ENCODE data around the gene ASPRV1. TPM values are rescaled to one million over a fixed set of nuclear protein-coding genes. Genes with fewer than 3 reads are reported as not detected.

The ASPRV1 gene
- polyA plus RNA-seq, 1 of the 3 experiments (the other 2 are of a cell fraction) = 0.20 TPM

GRCh38 chr2:69935011-69935410, 26.4 kb downstream of the ASPRV1 start (continued):
- TF ChIP-seq, protein P1, sequence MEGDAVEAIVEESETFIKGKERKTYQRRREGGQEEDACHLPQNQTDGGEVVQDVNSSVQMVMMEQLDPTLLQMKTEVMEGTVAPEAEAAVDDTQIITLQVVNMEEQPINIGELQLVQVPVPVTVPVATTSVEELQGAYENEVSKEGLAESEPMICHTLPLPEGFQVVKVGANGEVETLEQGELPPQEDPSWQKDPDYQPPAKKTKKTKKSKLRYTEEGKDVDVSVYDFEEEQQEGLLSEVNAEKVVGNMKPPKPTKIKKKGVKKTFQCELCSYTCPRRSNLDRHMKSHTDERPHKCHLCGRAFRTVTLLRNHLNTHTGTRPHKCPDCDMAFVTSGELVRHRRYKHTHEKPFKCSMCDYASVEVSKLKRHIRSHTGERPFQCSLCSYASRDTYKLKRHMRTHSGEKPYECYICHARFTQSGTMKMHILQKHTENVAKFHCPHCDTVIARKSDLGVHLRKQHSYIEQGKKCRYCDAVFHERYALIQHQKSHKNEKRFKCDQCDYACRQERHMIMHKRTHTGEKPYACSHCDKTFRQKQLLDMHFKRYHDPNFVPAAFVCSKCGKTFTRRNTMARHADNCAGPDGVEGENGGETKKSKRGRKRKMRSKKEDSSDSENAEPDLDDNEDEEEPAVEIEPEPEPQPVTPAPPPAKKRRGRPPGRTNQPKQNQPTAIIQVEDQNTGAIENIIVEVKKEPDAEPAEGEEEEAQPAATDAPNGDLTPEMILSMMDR (IDR thresholded peaks at IDR 0.05) = no peak

GRCh38 chr2:69934614-69934908, 26.9 kb downstream of the ASPRV1 start:
- Histone ChIP-seq H3K9me3 (no peaks in the 10 kb centered on the region), H4K20me1 (ENCODE audit: insufficient read depth) (no peaks in the 10 kb centered on the region), H3F3A (replicated peaks; ENCODE audit: insufficient read depth) (peaks cover 12% of the 10 kb centered on the region), H3K4me1 (ENCODE audit: control insufficient read depth in 1 of 2, insufficient read depth in 2 of 2, low read depth in 1 of 2, low read length in 1 of 2) (peaks cover 0 to 5% of the 10 kb centered on the region in 2 experiments; a peak in 1 of 4 replicates), H3K9me2 (no peaks in the 10 kb centered on the region), H3K36me3 (replicated peaks in 1 of 2; ENCODE audit: control insufficient read depth in 1 of 2, insufficient read depth in 2 of 2, low read length in 1 of 2) (peaks cover 13 to 23% of the 10 kb centered on the region in 2 experiments), H3K79me2 (ENCODE audit: insufficient read depth) (no peaks in the 10 kb centered on the region), H3K9ac (peak overlapping the region; percentile 60; the same call in 1 of the 2 replicates), H3K4me2 (peak overlapping the region; percentile 32; the same call in 1 of the 2 replicates), H3K4me3 (ENCODE audit: low read depth in 2 of 2, low read length in 1 of 2) (no peak overlapping the region), H2AFZ (ENCODE audit: low read depth) (peak overlapping the region; percentile 68), H3K27me3 (ENCODE audit: insufficient read depth) (no peaks in the 10 kb centered on the region), H3K27ac (ENCODE audit: low read depth in 2 of 2, low read length in 1 of 2) (peak overlapping the region in 1 of 2 experiments; percentile 73; a peak in 2 of 4 replicates)
- TF ChIP-seq SMC3 (IDR thresholded peaks at IDR 0.05; ENCODE audit: low read depth, low read length) (no peak), POLR2AphosphoS5 (IDR thresholded peaks at IDR 0.05; ENCODE audit: low read depth, low read length) (no peak), EP300 (IDR thresholded peaks at IDR 0.05; ENCODE audit: borderline replicate concordance in 1 of 2, low read depth in 1 of 2, low read length in 1 of 2) (no peak), NFIC (IDR thresholded peaks at IDR 0.05; ENCODE audit: borderline replicate concordance) (no peak), FOXJ3 (CRISPR knock-in tag; IDR thresholded peaks at IDR 0.05) (no peak), YY1 (IDR thresholded peaks at IDR 0.05; ENCODE audit: low read depth) (no peak), REST (IDR thresholded peaks at IDR 0.05; ENCODE audit: low read depth, low read length) (no peak)
- TF ChIP-seq, protein P2, sequence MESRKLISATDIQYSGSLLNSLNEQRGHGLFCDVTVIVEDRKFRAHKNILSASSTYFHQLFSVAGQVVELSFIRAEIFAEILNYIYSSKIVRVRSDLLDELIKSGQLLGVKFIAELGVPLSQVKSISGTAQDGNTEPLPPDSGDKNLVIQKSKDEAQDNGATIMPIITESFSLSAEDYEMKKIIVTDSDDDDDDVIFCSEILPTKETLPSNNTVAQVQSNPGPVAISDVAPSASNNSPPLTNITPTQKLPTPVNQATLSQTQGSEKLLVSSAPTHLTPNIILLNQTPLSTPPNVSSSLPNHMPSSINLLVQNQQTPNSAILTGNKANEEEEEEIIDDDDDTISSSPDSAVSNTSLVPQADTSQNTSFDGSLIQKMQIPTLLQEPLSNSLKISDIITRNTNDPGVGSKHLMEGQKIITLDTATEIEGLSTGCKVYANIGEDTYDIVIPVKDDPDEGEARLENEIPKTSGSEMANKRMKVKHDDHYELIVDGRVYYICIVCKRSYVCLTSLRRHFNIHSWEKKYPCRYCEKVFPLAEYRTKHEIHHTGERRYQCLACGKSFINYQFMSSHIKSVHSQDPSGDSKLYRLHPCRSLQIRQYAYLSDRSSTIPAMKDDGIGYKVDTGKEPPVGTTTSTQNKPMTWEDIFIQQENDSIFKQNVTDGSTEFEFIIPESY (IDR thresholded peaks at IDR 0.05; ENCODE audit: borderline replicate concordance, low read depth) = no peak
- 61% methylated on average over 1 of the region's 1 CpG for WGBS (ENCODE audit: low lambda C conversion rate)
- no peak for DNase-seq
- ChIA-PET POLR2A (no interaction called here), CTCF (interaction anchor here (1.1 kb wide), 1 partner anchor 368 kb away, joined by 3 read pairs; the partner anchor contains the start of gene FAM136A)
